OCI-LY1 (cell line): Measurements from ENCODE around the gene GRAMD1B.

Experiments used
- H2AFZ ChIP-seq: fragments of 200-600 bp; sonication (generic), shearing (Covaris generic); 2 replicates; pipeline ENCODE4 v1.6.0; 2014; ENCODE audit warnings: antibody characterized with exemption, mild to moderate bottlenecking, low read length
- H3F3A ChIP-seq: fragments of 200-600 bp; sonication (generic), shearing (Covaris generic); 2 replicates; pipeline ENCODE4 v1.6.0; 2014; ENCODE audit warnings: mild to moderate bottlenecking, antibody characterized with exemption, low read length, moderate library complexity; ENCODE audit not compliant: insufficient read depth
- H3K27ac ChIP-seq: fragments of 200-600 bp; sonication (generic); 2 replicates; pipeline ENCODE4 v1.5.1; 2014; ENCODE audit warnings: low read length, mixed run types, mild to moderate bottlenecking, low read depth; ENCODE audit not compliant: poor library complexity, severe bottlenecking
- H3K27me3 ChIP-seq: fragments of 200-600 bp; sonication (generic); 2 replicates; pipeline ENCODE4 v1.6.0; 2014; ENCODE audit warnings: antibody characterized with exemption, mild to moderate bottlenecking, low read length, moderate library complexity; ENCODE audit not compliant: insufficient read depth
- H3K36me3 ChIP-seq: fragments of 200-600 bp; sonication (generic); 2 replicates; pipeline ENCODE4 v1.6.1; 2014; ENCODE audit warnings: mild to moderate bottlenecking, antibody characterized with exemption, low read length, moderate library complexity, mixed read lengths; ENCODE audit not compliant: insufficient read depth
- H3K4me1 ChIP-seq: fragments of 200-600 bp; sonication (generic); 2 replicates; pipeline ENCODE4 v1.5.1; 2014; ENCODE audit warnings: mild to moderate bottlenecking, low read length, moderate library complexity; ENCODE audit not compliant: insufficient read depth, severe bottlenecking
- H3K4me2 ChIP-seq: fragments of 200-600 bp; sonication (generic), shearing (Covaris generic); 2 replicates; pipeline ENCODE4 v1.6.1; 2014; ENCODE audit warnings: low read length
- H3K4me3 ChIP-seq: fragments of 200-600 bp; sonication (generic); 2 replicates; pipeline ENCODE4 v1.5.1; 2014; ENCODE audit warnings: low read length, low read depth, mild to moderate bottlenecking, mixed read lengths; ENCODE audit not compliant: poor library complexity, severe bottlenecking
- H3K79me2 ChIP-seq: fragments of 200-600 bp; shearing (Covaris generic); 2 replicates; pipeline ENCODE4 v1.6.1; 2016; ENCODE audit warnings: mixed run types, low read length, mixed read lengths; ENCODE audit not compliant: insufficient read depth
- H3K9ac ChIP-seq: fragments of 200-600 bp; sonication (generic), shearing (Covaris generic); 2 replicates; pipeline ENCODE4 v1.6.1; 2014; ENCODE audit warnings: mild to moderate bottlenecking, low read length, mixed read lengths
- H3K9me2 ChIP-seq: fragments of 200-600 bp; sonication (generic), shearing (Covaris generic); 2 replicates; pipeline ENCODE4 v1.6.1; 2014; ENCODE audit warnings: low read depth, mild to moderate bottlenecking, low read length, mixed read lengths
- H3K9me3 ChIP-seq: fragments of 200-600 bp; shearing (Covaris generic); 2 replicates; pipeline ENCODE4 v1.6.1; 2014; ENCODE audit warnings: low read length, mixed read lengths
- H4K20me1 ChIP-seq: fragments of 200-600 bp; sonication (generic), shearing (Covaris generic); 2 replicates; pipeline ENCODE4 v1.6.0; 2016; ENCODE audit warnings: mild to moderate bottlenecking, low read length; ENCODE audit not compliant: insufficient read depth
- EZH2 ChIP-seq: fragments of 200-600 bp; sonication (generic), shearing (Covaris generic); IDR thresholded peaks from 2 replicates; pipeline ENCODE4 v1.8.0; 2017; ENCODE audit warnings: borderline replicate concordance, mixed run types, mild to moderate bottlenecking, antibody characterized with exemption, low read length, moderate library complexity, mixed read lengths
- TF ChIP-seq, protein P1 (sequence below): fragments of 200-600 bp; sonication (generic), shearing (Covaris generic); IDR thresholded peaks from 2 replicates; pipeline ENCODE4 v1.5.1; 2017; ENCODE audit warnings: mild to moderate bottlenecking, antibody characterized with exemption, low read length, moderate library complexity, mixed read lengths

Gene GRAMD1B

DNA sequence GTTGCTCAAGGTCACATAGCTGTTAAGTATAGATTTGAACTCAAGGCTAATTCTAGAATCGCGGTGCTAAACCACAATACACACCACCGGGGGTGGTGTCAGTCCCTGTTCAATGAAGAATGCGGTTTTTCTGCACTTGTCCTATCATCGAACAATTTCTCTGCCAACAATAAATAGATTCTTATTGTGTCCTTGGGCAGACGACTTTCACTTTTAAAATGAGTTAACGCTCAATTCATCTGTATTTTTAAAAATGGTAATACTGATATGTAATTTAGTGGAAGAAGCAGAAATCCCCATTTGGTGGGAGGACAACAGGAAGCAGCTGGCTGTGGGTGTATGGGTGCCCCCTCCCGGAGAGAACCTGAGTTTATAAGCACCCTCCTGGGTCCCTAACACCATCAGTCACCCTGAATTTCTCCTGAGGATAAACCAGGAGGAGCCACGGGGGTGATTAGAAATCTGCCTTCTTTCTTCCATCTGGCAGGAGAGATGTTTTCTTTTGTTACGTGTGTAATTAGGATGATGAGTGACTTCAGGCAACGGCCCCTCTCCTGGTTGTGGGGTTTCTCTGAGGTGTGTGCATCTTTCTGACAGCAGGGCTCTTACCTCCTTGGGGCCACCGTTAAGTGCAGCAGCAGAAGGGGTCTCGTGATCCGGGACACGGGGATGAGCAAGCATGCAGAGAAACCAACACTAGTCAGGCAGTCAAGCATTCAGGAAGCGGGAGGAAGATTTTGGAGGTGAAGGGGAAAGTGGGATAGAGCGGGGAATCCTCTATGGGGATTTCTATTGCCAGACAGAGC lies 87.7 kb downstream of the GRAMD1B start:
- H3K9me2 ChIP-seq: no peaks in the 10 kb centered on the region
- H2AFZ ChIP-seq: no peak overlapping the region
- no peaks in the 10 kb centered on the region for H3K36me3 ChIP-seq
- H3K27ac ChIP-seq: no peak overlapping the region
- H3K4me3 ChIP-seq: no peak overlapping the region
- no peak overlapping the region for H3K9ac ChIP-seq
- no peak overlapping the region for H3K4me2 ChIP-seq
- H4K20me1 ChIP-seq: no peaks in the 10 kb centered on the region
- H3K9me3 ChIP-seq: no peaks in the 10 kb centered on the region
- H3K4me1 ChIP-seq: no peaks in the 10 kb centered on the region
- no peaks in the 10 kb centered on the region for H3F3A ChIP-seq
- H3K27me3 ChIP-seq: no peaks in the 10 kb centered on the region
- no peak for TF ChIP-seq EZH2
- TF ChIP-seq, protein P1, sequence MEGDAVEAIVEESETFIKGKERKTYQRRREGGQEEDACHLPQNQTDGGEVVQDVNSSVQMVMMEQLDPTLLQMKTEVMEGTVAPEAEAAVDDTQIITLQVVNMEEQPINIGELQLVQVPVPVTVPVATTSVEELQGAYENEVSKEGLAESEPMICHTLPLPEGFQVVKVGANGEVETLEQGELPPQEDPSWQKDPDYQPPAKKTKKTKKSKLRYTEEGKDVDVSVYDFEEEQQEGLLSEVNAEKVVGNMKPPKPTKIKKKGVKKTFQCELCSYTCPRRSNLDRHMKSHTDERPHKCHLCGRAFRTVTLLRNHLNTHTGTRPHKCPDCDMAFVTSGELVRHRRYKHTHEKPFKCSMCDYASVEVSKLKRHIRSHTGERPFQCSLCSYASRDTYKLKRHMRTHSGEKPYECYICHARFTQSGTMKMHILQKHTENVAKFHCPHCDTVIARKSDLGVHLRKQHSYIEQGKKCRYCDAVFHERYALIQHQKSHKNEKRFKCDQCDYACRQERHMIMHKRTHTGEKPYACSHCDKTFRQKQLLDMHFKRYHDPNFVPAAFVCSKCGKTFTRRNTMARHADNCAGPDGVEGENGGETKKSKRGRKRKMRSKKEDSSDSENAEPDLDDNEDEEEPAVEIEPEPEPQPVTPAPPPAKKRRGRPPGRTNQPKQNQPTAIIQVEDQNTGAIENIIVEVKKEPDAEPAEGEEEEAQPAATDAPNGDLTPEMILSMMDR: no peak
- no peaks in the 10 kb centered on the region for H3K79me2 ChIP-seq

DNA sequence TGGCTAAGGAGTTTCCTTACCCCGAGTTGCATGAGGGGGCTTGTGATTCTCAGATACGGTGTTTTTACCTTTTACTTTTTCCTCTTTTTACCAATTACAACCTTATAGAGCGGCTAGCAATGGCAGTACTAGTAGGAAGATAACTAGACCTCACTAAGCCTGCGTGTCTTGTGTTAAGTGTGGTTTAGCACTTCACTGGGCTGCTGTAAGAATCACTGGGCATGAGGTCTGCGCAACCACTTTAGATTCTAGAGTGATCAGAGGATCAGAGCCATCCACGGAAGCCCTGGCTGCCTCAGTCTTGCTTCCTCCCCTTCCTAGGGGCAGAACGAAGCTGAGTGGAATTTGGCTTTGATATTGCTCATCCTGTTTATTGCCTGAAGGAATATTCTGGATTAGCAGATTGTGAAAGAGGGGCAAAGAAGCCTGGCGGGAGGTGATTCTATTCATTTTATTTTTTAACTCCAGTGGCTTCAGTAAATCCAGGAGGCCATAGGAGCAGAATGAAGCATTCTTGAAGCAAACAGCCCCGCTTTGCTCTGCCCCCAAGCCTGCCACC lies 88.5 kb downstream of the GRAMD1B start:
- H3K27me3 ChIP-seq: no peaks in the 10 kb centered on the region
- H3K27ac ChIP-seq: no peak overlapping the region

DNA sequence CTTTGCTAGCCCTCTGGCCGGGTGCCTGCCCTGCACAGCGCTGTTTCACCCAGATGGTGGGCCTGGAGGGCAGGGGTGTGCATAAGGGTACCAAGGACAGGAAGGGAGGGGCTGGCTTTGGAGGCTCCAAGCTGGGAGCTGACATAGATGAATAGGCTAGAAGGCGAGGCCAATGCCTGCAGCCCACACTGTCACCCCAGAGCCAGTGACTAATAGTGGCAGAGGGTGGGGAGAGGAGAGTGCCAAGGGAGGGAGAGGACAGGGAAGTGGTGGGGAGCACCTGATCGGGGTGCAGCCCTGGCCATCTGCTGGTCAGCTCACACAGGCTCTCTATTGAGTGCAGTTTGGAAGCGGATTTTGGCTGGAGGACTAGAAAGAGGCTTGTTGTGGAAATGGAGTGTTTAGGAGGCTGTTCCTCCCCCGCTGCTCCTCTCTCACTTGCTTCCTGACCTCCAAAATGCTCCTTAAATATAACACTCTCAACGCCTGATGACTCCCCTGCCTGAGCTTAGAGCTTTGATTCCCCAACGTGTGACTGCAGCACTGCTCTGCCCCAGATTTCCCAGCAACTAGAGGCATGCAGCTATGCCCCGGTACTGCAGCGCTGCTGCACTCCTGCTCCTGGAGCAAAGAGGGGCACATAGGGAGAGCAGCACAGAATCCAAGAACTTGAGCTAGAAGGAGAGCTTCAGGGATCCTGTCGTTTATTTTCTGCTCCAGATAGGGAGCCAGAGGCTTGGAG lies 89.2 kb downstream of the GRAMD1B start:
- no peak overlapping the region for H2AFZ ChIP-seq
- H4K20me1 ChIP-seq: no peaks in the 10 kb centered on the region
- no peak overlapping the region for H3K4me3 ChIP-seq
- H3K4me1 ChIP-seq: no peaks in the 10 kb centered on the region
- H3K9me2 ChIP-seq: no peaks in the 10 kb centered on the region
- no peaks in the 10 kb centered on the region for H3K27me3 ChIP-seq
- no peak overlapping the region for H3K27ac ChIP-seq
- H3K4me2 ChIP-seq: no peak overlapping the region
- no peaks in the 10 kb centered on the region for H3K9me3 ChIP-seq
- H3K79me2 ChIP-seq: no peaks in the 10 kb centered on the region
- no peaks in the 10 kb centered on the region for H3F3A ChIP-seq
- TF ChIP-seq EZH2: no peak
- TF ChIP-seq, protein P1: no peak
- no peak overlapping the region for H3K9ac ChIP-seq
- no peaks in the 10 kb centered on the region for H3K36me3 ChIP-seq

More for the DNA sequence above, 88.5 kb downstream of the GRAMD1B start:
- Histone ChIP-seq H3F3A (no peaks in the 10 kb centered on the region), H3K9ac (no peak overlapping the region), H3K79me2 (no peaks in the 10 kb centered on the region), H2AFZ (no peak overlapping the region), H3K36me3 (no peaks in the 10 kb centered on the region), H3K4me1 (no peaks in the 10 kb centered on the region), H3K9me2 (no peaks in the 10 kb centered on the region), H3K4me2 (no peak overlapping the region), H3K4me3 (no peak overlapping the region), H4K20me1 (no peaks in the 10 kb centered on the region), H3K9me3 (no peaks in the 10 kb centered on the region)
- TF ChIP-seq, protein P1: no peak
- TF ChIP-seq EZH2: no peak
